Esophagus muscularis mucosa (tissue), 4 donors: ENCODE results near the gene CDADC1. TPM values are rescaled to one million over a fixed set of nuclear protein-coding genes. Genes with fewer than 3 reads are reported as not detected.

Experiments used
- DNase-seq: peaks from one replicate; pipeline ENCODE4 v3.0.0-alpha.2; 2017; ENCODE audit errors: extremely low spot score
- H3K27ac ChIP-seq, 4 donors: fragments of 200-600 bp; sonication (generic); replicated peaks in 1 of 4; 1 replicate in 3 of 4; 2 replicates in 1 of 4; pipeline ENCODE4 v1.5.1; 2016 to 2019; ENCODE audit warnings: mild to moderate bottlenecking in 1 of 4
- H3K27me3 ChIP-seq, 4 donors: fragments of 200-600 bp; sonication (generic); one replicate each; pipeline versions ENCODE4 v1.5.1 to v1.6.0; 2016 to 2019
- H3K36me3 ChIP-seq, 4 donors: fragments of 200-600 bp; sonication (generic); one replicate each; pipeline ENCODE4 v1.5.1; 2016 to 2019
- H3K4me1 ChIP-seq, 4 donors: fragments of 200-600 bp; sonication (generic); one replicate each; pipeline ENCODE4 v1.5.1; 2016 to 2019
- H3K4me3 ChIP-seq, 4 donors: fragments of 200-600 bp; sonication (generic); 1 replicate in 2 of 4; 2 replicates in 2 of 4; pipeline ENCODE4 v1.5.1; 2016 to 2019; ENCODE audit warnings: mild to moderate bottlenecking in 4 of 4, moderate library complexity in 1 of 4
- H3K9me3 ChIP-seq, 4 donors: fragments of 200-600 bp; sonication (generic); 1 replicate in 3 of 4; 2 replicates in 1 of 4; pipeline ENCODE4 v1.5.1; 2016 to 2019
- EP300 ChIP-seq: sonication (generic); formaldehyde crosslinking; IDR thresholded peaks from one replicate; pipeline ENCODE4 v1.6.1; 2017; ENCODE audit warnings: antibody characterized with exemption
- POLR2A ChIP-seq: fragments of 450-650 bp; IDR thresholded peaks from one replicate; pipeline ENCODE4 v1.6.1; 2017; ENCODE audit warnings: antibody characterized with exemption, moderate library complexity, mild to moderate bottlenecking, low read depth
- POLR2AphosphoS5 ChIP-seq, 2 donors: sonication (generic); formaldehyde crosslinking; IDR thresholded peaks; one replicate each; pipeline ENCODE4 v1.6.1; 2017; ENCODE audit warnings: antibody characterized with exemption in 2 of 2
- WGBS: methylation state at CpG from one replicate; pipeline ENCODE4 v1.1.5; 2018; 5-methylcytosine and 5-hydroxymethylcytosine counted together
- intact Hi-C: fragments of 100-400 bp; cut with DNase I; formaldehyde crosslinking; loops from one replicate; pipeline ENCODE4 v1.15.1; 2023
- total RNA-seq, 4 donors: library from RNA; depleted of rRNA; stranded (reverse); fragments of >200 nt; gene quantifications; one replicate each; pipeline versions ENCODE4 v1.1.0 to v1.2.1, GENCODE V29; 2016
- TF ChIP-seq, protein P1 (sequence below), 3 experiments: fragments of 200-600 bp in 2 of 3; fragments of 450-650 bp in 1 of 3; sonication (generic) in 2 of 3; IDR thresholded peaks; one replicate each; pipeline ENCODE4 v1.5.1; 2017 to 2019; ENCODE audit warnings: antibody characterized with exemption in 3 of 3, mild to moderate bottlenecking in 2 of 3, moderate library complexity in 1 of 3

CDADC1 gene
- total RNA-seq, 4 donors from 2014 or later = 6.2 to 7.5 (median 6.5) TPM

DNA sequence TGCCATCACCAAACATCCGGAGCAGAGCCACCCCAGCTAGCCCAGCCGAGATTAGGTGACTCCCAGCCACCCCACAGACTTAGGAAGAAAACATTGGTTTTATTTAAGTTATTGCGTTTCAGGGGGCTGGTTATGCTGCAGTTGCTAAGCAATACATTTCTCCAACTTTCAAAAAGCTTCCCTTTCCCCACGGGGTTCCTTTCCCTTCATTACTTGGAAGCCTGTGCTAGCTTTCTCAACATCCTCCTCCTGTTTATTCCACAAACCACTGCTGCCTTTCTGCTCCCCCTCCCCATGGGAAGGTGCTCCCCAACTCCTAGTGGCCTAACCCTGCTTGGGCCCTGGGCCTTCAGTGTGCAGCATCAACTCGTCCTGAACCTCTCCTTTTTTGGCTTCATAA lies 52.6 kb downstream of the CDADC1 start:
- Histone ChIP-seq H3K27ac (peak overlapping the region in 1 of 4 donors; percentile 48), H3K4me1 (peaks cover 22 to 49% (median 43%) of the 10 kb centered on the region in 4 donors)
- intact Hi-C loops = loop anchor here (5.0 kb wide), 1 partner anchor 307 kb away; no protein-coding TSS in a partner anchor

DNA sequence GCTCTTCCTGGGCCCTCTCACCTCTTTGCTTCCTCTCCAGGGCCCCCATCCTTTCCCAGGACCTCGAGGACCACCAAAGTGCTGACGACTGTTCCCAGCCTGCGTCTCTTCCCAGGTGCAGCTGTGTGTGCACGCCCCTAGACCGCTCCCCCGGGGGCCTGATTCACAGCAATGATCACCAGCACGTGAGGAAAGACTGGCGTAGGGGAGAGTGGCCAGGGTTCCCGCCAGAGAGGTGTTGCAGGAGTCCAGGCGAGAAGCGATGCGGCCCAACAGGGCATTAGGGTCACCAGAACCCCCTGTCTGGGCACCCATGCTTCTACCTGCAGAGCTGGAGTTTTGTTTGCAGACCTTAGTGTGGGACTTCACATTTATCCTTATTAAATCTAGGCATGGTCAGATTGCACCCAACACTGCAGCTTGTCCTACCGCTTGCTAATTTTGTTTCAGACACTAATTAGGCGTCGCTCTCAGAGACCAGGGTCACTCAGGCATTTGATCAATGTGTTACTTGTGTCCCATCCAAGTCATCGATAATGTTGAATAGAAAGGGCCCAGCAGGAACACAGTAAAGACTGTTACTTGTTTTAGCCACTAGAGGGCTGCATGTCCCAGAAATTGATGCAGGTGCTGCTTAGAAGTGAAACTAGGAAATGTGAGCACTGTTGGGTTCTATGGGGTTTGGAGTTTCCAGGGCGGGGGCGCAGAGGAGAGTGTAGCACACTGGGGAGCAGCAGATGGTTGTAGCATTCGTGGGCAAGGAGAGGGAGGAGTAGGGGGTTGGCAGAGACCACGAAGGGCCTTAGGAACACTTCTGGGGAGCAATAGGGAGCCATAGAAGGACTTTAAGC lies 53.2 kb downstream of the CDADC1 start:
- no peaks in the 10 kb centered on the region for H3K27me3 ChIP-seq
- peaks cover 0 to 5% (median 0%) of the 10 kb centered on the region in 4 donors for H3K36me3 ChIP-seq
- no peaks in the 10 kb centered on the region for H3K9me3 ChIP-seq
- peak overlapping the region; percentile 29 to 51 (median 38) for H3K4me3 ChIP-seq
- no peak for DNase-seq
- TF ChIP-seq POLR2AphosphoS5 (IDR thresholded peaks at IDR 0.05) (peak in 1 of 2 donors; percentile 31), POLR2A (no peak)
- TF ChIP-seq, protein P1, sequence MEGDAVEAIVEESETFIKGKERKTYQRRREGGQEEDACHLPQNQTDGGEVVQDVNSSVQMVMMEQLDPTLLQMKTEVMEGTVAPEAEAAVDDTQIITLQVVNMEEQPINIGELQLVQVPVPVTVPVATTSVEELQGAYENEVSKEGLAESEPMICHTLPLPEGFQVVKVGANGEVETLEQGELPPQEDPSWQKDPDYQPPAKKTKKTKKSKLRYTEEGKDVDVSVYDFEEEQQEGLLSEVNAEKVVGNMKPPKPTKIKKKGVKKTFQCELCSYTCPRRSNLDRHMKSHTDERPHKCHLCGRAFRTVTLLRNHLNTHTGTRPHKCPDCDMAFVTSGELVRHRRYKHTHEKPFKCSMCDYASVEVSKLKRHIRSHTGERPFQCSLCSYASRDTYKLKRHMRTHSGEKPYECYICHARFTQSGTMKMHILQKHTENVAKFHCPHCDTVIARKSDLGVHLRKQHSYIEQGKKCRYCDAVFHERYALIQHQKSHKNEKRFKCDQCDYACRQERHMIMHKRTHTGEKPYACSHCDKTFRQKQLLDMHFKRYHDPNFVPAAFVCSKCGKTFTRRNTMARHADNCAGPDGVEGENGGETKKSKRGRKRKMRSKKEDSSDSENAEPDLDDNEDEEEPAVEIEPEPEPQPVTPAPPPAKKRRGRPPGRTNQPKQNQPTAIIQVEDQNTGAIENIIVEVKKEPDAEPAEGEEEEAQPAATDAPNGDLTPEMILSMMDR (IDR thresholded peaks at IDR 0.05) = peak; percentile 86 to 94 (median 86)
- WGBS = 35% methylated on average over 16 of the region's 20 CpGs
- H3K27ac ChIP-seq = peak overlapping the region in 2 of 4 donors; percentile 31 to 50
- peaks cover 22 to 56% (median 49%) of the 10 kb centered on the region in 4 donors for H3K4me1 ChIP-seq
- intact Hi-C loops = loop anchor here (1.0 to 5.0 kb wide), 2 partner anchors 137 to 306 kb away; no protein-coding TSS in a partner anchor

More for the DNA sequence above, 52.6 kb downstream of the CDADC1 start:
- Histone ChIP-seq H3K27me3 (no peaks in the 10 kb centered on the region), H3K4me3 (no peak overlapping the region), H3K36me3 (no peaks in the 10 kb centered on the region), H3K9me3 (no peaks in the 10 kb centered on the region)
- no peak for DNase-seq
- WGBS = 64% methylated on average over 5 of the region's 5 CpGs
- TF ChIP-seq POLR2AphosphoS5 (IDR thresholded peaks at IDR 0.05) (no peak), EP300 (no peak), POLR2A (no peak)
- TF ChIP-seq, protein P1 (IDR thresholded peaks at IDR 0.05) = no peak

DNA sequence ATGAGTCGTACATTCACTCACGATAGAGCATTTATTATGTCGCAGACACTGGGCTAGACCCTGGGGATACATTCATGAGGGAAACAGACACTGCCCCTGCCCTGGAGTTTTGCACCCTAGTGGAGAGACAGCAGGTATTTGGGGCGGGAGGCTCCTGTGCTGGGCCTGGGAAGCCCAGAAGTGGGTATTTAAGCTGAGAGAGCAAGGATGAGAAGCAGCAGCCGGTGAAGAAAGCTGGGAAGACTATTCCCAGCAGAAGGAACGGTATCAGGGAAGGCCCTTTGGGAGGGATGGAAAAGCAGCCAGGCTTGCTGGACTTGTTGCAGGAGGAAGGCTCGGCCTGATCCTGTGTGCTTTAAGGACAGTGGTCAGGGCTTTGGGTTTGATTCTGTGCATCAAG lies 54.5 kb downstream of the CDADC1 start:
- peaks cover 0 to 12% (median 0%) of the 10 kb centered on the region in 4 donors for H3K36me3 ChIP-seq
- no peaks in the 10 kb centered on the region for H3K9me3 ChIP-seq
- H3K27me3 ChIP-seq = no peaks in the 10 kb centered on the region
- DNase-seq = no peak
- H3K4me3 ChIP-seq = no peak overlapping the region
- WGBS = 64% methylated on average over 7 of the region's 7 CpGs
- peaks cover 22 to 68% (median 62%) of the 10 kb centered on the region in 4 donors for H3K4me1 ChIP-seq
- intact Hi-C loops = loop anchor here (5.0 kb wide), 1 partner anchor 305 kb away; no protein-coding TSS in a partner anchor
- TF ChIP-seq, protein P1 (IDR thresholded peaks at IDR 0.05) = no peak
- TF ChIP-seq POLR2A = no peak
- TF ChIP-seq POLR2AphosphoS5 (IDR thresholded peaks at IDR 0.05) = no peak
- TF ChIP-seq EP300 = no peak
- H3K27ac ChIP-seq = peak overlapping the region in 3 of 4 donors; percentile 31 to 50 (median 36)

DNA sequence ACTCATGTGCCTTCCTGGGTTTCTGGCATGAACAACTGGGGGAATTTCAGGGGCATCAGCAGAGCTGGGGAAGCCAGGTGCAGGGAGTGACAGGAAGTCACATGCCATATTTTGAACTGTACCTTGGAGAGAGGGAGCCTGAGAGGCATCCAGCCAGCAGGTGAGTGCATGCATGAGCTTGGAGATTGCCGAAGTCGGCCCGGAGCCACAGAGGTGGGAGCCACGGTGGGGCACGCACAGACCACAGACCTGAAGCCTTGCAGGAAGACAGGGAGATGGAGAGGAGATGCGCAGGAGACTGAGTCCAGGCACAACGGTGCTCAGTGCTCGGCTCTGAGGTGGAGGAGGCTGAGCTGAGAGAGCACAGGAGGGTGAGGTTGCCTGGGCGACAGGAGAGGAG lies 55.1 kb downstream of the CDADC1 start:
- Histone ChIP-seq H3K4me1 (peaks cover 28 to 74% (median 68%) of the 10 kb centered on the region in 4 donors), H3K4me3 (no peak overlapping the region), H3K27me3 (no peaks in the 10 kb centered on the region), H3K9me3 (no peaks in the 10 kb centered on the region), H3K36me3 (peaks cover 0 to 12% (median 0%) of the 10 kb centered on the region in 4 donors), H3K27ac (peak overlapping the region in 2 of 4 donors; percentile 50 to 90)
- DNase-seq = no peak
- intact Hi-C loops = loop anchor here (5.0 kb wide), 1 partner anchor 304 kb away; no protein-coding TSS in a partner anchor
- TF ChIP-seq EP300 (no peak), POLR2A (no peak), POLR2AphosphoS5 (IDR thresholded peaks at IDR 0.05) (no peak)
- TF ChIP-seq, protein P1 (IDR thresholded peaks at IDR 0.05) = no peak
- 82% methylated on average over 9 of the region's 9 CpGs for WGBS
